SW480 (cell line): ENCODE data around the gene TLL2.
"Not testable (repeated sequence)": the region's sequence is repeated elsewhere in the genome, so short reads cannot be mapped to it uniquely, and the experiment has no call there.

ENCODE experiments used
- DNase-seq: peaks from one replicate; pipeline ENCODE4 v3.0.0-alpha.2; 2016; ENCODE audit warnings: low spot score

Gene TLL2

DNA sequence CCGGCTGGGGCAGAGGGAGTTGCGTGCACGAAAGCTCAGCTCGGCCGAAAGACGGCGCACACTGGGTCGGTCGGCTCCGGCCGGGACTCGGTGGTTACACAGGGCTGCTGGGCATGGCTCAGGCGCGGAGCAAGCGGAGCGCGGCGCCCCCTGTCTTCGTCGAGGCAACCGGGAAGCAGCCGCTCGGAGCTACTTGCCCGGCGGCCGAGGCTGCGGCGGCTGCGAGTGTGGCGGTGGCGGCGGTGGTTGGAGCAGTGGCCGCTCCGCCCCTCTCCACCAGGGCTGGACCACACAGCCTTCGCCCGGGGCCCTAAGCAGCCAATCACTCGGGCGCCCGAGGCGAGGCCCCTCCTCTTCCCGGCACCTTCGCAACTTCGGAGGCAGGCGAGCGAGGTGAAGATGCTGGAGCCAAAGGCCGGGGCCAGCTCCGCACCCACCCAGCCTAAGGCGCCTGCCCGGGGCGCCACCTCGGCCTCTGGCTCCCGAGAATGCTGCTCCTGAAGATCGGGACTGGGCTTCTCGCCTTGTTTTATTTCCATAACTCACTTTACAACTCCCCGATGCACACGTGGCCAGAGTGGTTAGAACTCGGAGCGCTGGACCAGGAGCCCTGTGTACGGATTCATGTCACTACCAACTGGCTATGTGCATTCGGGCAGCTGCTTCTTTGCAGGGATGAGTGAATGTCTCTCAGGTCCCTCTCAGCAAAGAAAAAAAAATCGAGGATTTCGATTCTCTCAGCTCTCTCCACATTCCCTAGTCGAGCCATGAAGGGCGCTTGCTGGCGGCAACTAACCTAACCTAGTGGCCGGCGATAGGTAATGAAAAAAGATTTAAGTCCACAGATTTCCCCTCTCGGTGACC, at the start of gene TLL2:
TLL2 (minus strand) TSS at position 229 of the 864 bp plus-strand sequence. CDS start 241 bp downstream, outside the sequence.
- peak; percentile 87 for DNase-seq

DNA sequence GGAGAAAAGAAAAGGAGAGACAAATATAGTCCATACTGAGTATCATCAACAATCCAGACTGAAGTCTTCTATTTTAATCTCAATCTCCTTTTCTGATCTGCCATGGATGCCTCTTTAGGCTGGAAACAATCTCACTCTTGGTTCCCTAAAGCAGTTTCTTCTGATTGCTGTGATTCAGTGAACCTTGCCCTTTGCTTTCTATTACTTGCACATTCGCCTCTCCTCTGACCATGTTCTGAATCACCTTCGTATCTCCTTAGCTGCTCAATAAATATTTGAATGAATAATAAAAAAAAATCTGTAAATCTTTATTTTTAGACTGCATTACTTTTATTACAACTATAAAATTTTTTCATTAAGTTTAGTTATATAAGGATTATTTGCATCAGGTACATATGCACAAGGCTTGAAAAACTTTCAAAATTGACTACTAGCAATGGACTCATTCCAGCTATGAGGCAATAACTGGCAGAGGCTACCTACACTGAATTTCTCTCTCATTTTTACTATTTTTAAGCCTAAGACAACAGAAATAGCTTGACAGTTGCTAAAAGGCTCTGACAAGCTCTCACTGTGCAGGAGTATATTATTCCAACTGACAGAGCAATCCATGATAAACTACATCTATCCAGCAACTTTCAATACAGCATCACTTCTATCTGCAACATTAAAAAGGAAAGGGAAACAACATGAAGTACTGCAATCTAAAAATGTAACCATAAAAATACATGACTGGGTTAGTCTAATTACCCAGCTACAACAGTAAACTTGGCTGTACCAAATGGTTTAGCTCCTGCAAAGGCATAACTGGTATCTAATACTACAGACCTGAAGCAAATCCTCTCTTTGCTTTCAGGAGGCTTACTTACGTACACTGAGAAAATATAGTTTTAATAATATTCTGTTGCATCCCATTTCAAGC, 47.5 kb upstream of the TLL2 start:
- DNase-seq: no peak

DNA sequence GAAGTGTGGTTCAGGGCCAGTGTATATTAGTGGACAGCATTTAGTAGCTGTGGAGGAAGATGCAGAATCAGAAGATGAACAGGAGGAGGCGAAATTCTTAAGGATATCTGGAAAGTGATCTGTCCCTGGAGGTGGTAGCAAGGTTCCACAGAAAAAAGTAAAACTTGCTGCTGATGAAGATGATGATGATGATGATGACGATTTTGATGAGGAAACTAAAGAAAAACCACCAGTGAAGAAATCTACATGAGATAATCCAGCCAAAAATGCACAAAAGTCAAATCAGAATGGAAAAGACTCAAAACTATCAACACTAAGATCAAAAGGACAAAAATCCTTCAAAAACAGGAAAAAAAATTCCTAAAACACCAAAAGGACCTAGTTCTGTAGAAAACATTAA, 46.8 kb upstream of the TLL2 start:
- DNase-seq: no peak

DNA sequence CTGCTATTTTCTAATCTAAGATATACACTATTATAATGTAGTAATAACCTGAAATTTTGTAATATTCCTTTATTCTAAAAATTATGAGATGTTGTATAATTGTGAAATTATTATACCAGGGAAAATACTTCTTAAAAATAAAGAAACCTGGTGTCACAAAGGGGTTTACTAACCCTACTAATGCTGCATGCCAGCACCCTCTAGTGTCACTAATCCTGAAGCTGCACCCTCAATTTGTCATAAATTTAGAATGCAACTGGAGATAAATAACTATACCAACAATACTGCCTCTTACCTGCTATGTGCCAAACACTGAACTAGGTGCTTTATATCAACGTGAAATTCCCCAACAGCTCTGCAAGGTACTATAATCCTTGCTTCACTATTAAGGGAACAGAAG, 42.3 kb upstream of the TLL2 start:
- peak; percentile 23 for DNase-seq

DNA sequence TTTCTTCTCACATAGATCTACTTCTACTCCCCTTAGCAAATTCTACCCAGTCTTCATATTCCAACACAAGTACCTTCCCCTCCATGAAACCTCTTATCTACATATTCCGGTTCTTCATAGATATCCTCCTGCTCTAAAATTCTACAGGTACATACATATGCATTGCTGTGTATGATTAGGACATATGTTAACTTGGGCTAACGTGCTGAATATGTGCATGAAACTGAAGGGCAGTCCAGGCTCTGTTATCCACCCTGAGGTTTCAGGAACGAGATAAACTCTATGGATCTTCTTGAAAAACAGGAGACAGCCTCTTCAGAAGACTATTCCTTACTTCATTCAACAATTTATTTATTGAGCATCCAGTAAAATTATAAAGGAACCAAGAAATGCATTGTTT, 41.6 kb upstream of the TLL2 start:
- no peak for DNase-seq

DNA sequence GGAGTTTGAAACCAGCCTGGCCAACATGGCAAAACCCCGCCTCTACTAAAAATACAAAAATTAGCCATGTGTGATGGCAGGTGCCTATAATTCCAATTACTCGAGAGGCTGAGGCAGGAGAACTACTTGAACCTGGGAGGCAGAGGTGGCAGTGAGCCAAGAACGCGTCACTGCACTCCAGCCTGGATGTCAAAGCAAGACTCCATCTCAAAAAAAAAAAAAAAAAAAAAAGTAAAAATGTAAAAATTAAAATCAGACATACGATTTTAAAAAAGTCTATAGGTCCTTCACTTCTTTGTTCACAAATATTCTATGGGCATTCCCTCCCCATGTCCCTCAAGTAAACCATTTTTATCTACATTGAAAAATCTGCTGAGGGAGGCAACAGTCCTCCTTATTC, 34.9 kb upstream of the TLL2 start:
- DNase-seq: no peak

DNA sequence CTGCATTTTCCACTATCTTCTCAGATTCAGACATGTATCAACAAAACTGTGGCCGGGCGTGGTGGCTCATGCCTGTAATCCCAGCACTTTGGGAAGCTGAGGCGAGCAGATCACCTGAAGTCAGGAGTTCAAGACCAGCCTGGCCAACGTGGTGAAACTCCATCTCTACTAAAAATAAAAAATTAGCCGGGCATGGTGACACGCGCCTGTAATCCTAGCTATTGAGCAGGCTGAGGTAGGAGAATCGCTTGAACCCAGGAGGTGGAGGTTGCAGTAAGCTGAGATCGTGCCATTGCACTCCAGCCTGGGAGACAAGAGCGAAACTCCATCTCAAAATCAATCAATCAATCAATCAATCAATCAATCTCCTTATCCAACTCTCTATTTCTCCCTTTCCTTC, 31.8 kb upstream of the TLL2 start:
- DNase-seq: not testable (repeated sequence)

DNA sequence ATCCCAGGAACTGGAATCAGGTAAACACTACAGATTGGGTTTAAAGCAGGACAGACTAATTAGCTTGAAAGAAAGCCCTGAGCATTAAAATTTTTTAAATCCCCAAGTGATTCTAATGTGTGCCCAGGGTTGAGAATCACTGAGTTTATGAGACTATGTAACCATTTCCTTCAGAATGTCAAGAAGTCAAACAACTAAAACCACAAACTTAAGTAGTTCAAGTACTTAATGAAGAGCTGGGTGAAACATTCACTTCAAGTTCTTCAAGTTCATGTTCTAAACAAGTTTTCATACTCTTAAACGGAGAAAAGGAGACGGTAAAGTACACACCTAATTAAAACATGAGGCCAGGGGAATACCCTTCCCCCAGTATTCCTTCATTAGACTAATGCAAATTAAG, 28.2 kb upstream of the TLL2 start:
- no peak for DNase-seq

DNA sequence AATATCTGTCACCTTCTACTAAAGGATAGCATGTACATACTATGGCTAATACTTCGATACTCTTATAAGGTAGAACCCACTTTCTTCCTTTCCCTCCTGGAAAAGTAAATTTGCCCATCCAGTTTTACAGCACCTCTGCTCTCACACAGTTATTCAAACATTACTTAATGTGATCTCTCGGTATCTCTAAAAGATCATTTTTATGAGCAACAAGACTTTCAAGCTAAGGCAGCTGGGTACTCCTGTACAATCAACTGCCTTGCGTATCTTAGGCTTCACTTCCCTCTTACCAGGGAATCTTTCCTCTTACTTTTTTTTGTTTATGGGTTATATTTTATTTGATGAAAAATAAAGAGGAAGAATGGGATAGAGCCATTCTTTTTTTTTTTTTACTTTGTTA, 26.5 kb upstream of the TLL2 start:
- DNase-seq: no peak

DNA sequence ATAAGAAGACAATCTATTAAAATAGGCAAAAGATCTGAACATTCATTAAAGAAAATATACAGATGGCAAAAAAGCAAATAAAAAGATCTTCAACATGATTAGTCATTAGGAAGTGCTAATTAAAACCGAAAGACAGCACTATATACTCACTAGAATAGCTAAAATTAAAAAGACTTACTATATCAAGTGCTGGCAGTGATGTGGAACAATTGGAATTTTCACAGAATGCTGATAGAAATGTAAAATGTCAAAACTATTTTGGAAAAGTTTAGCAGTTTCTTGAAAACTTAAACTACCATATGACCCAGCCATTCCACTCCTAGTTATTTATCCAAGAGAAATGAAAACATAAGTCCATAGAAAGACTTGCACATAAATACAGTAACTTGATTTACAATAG, 25.0 kb upstream of the TLL2 start:
- no peak for DNase-seq

DNA sequence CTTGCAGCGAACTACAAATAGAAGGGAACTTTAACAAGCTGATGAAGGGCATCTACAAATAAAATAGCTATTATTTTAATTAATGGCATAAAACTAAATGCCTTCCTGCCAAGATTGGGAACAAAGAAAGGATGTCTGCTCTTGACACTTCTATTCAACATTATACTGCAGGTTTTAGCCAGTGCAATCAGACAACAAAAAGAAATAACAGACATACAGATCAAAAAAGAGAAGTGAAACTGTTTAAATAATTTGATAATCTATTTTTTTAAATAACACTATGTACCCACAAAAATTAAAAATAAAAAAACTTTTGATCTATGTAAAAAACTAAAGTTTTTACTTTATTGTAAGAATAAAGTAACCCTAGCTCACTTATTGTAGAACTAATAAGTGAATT, 22.4 kb upstream of the TLL2 start:
- no peak for DNase-seq

DNA sequence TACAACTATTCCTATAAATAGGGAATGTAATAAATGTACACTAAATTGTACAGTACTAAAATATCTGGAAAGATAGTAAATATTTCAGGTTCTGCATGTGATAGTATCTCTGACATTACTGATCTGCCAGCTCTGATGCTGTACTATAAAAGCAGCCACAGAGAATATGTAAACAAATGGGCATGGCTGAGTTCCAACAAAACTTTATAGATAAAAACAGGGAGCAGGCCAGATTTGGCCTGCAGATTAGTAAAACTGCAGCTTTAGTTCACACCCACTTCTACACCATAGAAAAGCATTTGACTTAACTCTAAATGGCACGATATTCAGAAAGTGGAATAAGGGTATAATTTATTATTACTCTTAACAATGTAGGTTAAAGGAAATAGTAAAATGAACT, 18.8 kb upstream of the TLL2 start:
- no peak for DNase-seq

DNA sequence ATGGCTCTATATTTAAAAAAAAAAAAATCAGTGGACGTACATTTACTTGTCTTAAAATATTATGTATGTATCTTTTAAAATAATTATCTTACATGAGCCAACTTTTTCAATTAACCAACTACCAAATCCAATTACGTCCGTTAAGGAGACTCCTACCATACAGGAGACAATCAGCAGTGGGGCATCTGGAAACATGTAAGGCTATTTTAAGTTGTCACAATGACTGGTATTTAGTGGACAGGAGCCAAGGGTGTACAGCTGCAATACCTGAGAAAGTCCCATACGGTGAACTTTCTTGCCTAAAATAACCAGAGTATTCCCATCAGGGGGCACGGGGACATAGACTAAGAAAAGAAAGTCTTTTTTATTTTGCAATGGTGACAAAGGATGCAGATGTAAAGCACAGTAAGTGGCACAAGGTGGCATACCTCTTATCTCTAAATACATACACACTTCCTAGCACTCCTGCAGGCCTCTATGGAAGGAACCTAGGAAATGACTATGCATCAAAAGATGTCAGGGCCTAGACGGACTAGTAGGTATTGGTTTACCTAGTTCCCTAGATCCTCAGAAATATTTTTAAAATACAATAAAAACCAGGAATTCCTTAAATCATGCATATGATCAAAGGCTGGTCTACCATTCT, 16.0 kb upstream of the TLL2 start:
- no peak for DNase-seq

DNA sequence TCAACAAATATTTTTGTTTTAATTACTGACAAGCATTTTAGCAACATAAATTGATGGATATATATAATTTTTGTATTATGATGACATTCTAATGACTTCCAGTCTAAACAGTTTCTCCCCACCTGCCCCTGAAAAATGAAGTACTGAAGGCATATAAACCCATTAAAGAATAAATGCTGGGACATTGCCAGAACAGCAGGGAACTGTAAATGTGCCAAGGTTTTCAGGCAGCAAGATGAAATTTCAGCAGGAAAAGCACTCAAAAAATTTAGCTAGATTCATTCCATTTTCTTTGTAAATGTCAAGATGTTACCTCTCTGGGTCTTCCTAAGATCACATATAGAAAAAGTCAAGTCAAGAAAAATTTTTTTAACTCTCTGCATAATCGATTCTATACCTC, 11.0 kb upstream of the TLL2 start:
- no peak for DNase-seq

DNA sequence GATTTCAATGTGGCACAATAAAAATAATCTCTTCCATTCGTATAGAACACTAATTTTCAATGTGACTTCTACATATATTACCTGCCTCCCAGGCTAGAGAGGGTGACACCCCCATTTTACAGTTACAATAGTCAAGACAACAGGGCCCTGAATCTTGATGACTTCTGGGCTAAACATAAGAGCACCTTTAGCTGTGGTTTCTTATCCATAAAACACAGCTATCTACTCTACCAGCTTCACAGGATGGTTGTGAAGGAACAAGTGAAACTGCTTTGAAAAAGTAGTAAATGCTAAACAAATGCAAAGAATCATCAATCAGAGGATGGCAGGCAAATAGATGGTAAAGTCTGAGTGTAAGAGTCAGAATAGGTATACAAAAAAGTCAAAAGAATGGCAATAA, 3.6 kb upstream of the TLL2 start:
- DNase-seq: no peak

DNA sequence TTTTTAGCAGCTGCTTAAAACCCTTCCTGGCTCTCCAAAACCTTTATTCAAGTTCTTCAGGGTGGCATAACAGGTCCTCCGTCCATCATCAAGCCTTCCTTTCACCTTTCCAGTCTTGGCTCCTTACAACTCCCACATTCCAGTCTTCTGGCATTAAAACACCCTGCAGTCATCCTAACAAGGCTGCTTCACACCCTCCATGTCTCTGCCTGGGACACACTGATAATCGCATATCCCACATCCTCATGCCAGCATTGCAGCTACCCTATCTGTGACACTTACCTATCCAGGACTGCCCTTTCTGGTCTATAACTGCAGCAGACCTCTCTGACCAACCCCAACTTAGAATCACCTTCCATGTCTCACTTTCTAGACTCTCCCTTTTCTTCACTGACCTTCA, 2.6 kb upstream of the TLL2 start:
- DNase-seq: no peak

DNA sequence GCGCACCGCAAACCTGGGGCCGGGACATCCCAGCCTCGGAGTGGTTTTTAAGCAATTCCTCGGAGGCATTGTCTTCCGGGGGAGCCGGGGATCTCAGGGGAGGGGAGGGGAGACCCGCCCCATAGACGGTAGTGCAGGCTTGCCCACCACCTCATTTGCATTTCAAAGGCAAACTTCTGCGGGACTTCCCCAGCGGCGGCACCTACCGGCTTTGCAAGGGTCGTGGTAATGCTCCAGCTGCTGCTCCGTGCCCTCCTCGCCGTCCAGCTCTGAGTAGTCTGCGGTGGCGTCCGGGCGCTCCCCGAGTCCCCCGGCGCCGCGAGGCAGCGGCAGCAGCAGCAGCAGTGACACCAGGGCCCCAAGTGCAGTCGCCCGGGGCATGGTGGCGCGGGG, 425 bp downstream of the TLL2 start:
- no peak for DNase-seq

DNA sequence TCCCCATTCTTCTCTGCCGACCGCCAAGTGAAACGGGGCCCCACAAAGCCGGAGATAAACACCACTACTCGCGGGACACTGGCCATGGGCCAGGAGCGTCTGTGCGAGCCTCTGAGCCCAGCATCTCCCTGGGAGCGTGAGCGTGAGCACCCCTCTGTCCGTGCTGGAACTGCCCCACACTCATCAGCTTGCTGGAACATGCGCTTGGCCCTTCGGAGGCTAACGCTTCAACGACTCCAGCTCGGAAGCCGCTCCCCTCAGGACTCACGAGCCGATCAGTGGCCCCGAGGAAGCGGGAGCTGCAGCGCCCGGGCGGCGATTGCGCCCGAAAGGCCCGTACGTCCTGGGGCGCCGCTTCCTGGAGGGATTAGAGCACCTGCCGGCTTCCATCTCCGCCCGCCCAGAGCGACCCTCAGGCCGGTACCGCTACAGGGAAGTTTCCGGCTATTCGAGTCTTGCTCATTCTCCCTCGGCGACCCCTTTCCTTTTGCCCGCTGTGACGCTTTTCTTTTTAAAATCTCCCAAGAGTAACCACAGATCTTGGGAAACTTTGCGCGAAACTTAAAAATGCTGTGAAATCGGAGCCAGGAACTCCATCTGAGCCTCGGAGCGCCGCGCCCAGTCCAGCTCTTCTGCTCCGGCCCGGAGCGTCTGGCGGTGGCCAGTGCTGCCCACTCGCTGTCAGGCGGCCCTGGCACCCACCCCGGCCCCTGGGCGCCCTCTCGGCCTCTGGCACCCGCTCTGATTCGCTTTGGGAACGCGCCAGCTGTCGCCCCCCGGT, 1.0 kb downstream of the TLL2 start:
- peak; percentile 53 for DNase-seq

DNA sequence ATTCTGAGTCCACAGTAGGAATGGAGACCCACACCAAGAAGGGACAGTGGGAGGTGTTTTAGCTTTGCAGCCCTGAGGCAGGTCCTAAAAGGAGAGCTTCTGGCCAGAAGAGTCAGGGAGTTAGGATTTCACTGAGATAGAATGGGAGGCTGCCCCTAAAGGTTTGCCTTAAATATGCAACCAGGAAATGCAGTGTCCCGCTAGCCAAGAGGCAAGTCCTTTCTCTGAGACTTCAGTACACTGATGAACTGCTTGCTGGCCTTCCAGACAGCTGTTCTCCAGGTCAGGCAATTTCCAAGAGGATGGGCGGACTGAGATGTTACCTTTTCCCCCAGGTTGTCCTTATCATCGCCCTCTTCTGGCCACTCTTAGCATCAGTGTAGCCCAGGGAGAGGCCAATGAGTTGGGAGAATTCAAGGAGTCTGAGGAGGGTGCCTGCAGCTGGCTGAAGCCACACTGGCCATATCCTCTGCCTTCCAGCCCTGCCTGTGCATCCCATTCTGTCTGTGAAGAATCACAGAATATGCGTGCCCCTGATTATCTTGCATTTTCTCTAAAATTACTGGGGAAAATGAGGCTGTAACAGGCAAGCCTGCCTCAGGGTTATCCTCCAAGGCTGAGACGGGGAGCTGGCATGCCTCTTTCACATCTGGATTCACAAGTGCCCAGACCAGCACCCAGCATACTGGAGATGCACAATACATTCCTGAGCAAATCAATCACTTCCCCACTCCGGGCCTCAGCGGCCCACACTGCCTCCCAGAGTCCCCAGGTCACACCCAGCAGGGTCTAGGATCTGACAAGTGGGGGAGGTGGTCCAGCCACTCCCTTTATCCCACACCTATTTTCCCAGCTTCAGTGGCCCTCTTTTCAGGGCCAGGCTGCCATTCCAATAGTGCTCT, 2.4 kb downstream of the TLL2 start:
- DNase-seq: peak; percentile 69

DNA sequence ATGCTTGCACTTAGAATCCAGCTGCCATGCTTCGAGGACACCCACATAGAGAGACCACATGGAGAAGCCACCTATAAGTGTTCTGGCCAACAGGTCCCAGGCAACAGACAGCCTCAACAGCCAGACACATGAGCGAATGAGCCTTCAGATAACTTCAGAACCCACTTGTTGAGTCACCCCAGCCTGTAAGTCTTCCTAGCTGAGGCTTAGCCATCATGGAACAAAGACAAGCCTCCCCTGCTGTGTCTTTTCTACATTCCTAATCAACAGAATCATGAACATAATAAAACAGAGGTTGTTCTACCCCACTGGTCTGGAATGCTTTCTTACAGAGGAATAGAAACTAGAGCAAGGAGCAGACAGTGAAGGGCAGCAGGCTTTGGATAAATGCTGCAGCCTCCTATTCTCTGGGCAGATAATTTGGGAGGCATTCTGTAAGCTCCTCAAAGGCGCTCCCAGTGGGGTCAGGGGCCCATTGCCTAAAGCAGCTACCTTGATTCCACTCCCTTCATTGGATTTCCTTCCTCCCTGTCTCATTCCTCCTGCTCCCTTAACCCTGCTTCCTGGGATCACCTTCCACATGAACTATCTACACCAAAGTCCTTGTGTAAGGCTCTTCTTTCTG, 4.6 kb downstream of the TLL2 start:
- no peak for DNase-seq
